PFSK-1 (cell line): ENCODE measurements around the gene LBH.
A peak's percentile ranks its signal among the peaks of the same experiment; 100 is the strongest.

ENCODE experiments used
- FOXP2 ChIP-seq: optimal IDR thresholded peaks from 2 replicates; pipeline ENCODE3; 2011; ENCODE audit warnings: borderline replicate concordance, control low read depth, inconsistent platforms; ENCODE audit not compliant: insufficient read depth; ENCODE audit errors: extremely low read length, extremely low read depth
- POLR2AphosphoS5 ChIP-seq: IDR thresholded peaks from 2 replicates; pipeline ENCODE4 v1.6.1; 2012; ENCODE audit warnings: low read depth, mild to moderate bottlenecking, control low read depth, low read length, moderate library complexity
- SIN3A ChIP-seq: IDR thresholded peaks from 2 replicates; pipeline ENCODE4 v1.6.1; 2012; ENCODE audit warnings: mild to moderate bottlenecking, low read length, moderate library complexity, borderline replicate concordance; ENCODE audit not compliant: insufficient read depth
- TAF1 ChIP-seq: IDR thresholded peaks from 2 replicates; pipeline ENCODE4 v1.6.1; 2012; ENCODE audit warnings: low read length, control low read depth, borderline replicate concordance; ENCODE audit not compliant: insufficient read depth
- TF ChIP-seq, protein P1 (sequence below), 2 experiments: IDR thresholded peaks; 2 replicates each; pipeline versions ENCODE4 v1.6.1 to v1.8.0; 2011 to 2012; ENCODE audit warnings: low read depth in 2 of 2, low read length in 2 of 2, control low read depth in 1 of 2, inconsistent platforms in 1 of 2, mild to moderate bottlenecking in 1 of 2, moderate library complexity in 1 of 2; ENCODE audit not compliant: insufficient read depth in 1 of 2

Gene LBH

DNA sequence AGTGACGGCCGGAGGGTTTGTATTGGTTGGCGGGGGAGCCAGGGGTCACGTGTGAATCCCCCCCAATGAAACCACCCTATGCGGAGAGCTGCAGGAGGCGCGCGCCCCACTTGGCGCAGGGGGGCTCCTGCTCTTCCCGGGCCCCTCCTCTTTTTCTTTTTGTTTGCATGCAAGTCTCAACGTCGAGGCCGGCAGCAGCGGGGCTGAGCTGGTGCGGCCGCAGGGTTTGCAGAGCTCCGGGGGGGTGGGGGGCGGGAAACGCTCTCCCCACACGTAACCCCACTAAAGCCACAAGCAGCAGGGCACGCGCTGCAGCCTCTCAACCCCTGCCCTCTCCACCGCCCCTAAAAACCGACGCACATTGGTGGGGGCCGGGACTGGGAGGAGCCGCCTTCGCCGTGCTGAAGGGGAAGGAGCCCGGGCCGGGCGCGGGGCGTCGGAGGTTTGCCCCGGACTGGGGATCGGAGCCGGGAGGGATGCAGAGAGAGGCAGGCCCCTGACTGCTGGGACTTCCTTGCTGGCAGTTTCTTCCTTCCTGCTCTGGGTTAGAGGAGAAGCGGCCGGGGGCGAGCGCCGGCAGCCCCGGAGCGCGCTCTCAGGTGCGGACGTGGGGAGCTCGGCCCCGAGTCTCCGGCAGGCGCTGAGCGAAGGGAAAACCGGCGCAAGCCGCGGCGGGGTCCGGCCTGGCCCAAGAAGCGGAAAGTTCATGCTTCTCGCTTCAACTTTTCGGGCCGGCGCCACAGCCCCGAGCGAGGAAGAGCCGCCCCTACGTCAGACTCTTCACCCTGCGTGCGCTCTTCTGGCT is 864 bp downstream of the LBH start:
- TF ChIP-seq TAF1 (no peak; the same call in 1 of the 2 replicates), FOXP2 (no peak), POLR2AphosphoS5 (no peak), SIN3A (no peak)
- TF ChIP-seq, protein P1, sequence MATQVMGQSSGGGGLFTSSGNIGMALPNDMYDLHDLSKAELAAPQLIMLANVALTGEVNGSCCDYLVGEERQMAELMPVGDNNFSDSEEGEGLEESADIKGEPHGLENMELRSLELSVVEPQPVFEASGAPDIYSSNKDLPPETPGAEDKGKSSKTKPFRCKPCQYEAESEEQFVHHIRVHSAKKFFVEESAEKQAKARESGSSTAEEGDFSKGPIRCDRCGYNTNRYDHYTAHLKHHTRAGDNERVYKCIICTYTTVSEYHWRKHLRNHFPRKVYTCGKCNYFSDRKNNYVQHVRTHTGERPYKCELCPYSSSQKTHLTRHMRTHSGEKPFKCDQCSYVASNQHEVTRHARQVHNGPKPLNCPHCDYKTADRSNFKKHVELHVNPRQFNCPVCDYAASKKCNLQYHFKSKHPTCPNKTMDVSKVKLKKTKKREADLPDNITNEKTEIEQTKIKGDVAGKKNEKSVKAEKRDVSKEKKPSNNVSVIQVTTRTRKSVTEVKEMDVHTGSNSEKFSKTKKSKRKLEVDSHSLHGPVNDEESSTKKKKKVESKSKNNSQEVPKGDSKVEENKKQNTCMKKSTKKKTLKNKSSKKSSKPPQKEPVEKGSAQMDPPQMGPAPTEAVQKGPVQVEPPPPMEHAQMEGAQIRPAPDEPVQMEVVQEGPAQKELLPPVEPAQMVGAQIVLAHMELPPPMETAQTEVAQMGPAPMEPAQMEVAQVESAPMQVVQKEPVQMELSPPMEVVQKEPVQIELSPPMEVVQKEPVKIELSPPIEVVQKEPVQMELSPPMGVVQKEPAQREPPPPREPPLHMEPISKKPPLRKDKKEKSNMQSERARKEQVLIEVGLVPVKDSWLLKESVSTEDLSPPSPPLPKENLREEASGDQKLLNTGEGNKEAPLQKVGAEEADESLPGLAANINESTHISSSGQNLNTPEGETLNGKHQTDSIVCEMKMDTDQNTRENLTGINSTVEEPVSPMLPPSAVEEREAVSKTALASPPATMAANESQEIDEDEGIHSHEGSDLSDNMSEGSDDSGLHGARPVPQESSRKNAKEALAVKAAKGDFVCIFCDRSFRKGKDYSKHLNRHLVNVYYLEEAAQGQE (IDR thresholded peaks at IDR 0.05; ENCODE audit: insufficient read depth in 1 of 2, low read depth in 2 of 2, low read length in 2 of 2): no peak

DNA sequence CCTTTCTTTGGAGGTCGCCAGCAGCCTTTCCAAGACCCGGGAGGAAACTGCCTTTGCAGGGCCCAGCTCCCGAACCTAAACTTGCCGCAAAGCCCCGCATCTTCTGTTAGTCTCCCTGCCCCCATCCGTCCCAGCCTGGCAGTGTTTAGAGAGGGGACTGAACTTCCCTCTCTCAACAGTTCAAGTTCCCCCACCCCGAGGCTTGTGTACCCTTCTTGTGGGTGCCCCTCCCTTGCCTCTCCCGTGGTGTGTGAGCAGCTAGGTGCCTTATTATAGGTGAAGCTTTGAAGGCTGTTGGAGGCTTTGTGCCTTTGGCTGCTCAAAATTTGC is 1.4 kb downstream of the LBH start:
- TF ChIP-seq POLR2AphosphoS5: no peak
- no peak for TF ChIP-seq SIN3A
- no peak for TF ChIP-seq FOXP2
- TF ChIP-seq TAF1: no peak
- TF ChIP-seq, protein P1 (IDR thresholded peaks at IDR 0.05; ENCODE audit: insufficient read depth in 1 of 2, low read depth in 2 of 2, low read length in 2 of 2): no peak

DNA sequence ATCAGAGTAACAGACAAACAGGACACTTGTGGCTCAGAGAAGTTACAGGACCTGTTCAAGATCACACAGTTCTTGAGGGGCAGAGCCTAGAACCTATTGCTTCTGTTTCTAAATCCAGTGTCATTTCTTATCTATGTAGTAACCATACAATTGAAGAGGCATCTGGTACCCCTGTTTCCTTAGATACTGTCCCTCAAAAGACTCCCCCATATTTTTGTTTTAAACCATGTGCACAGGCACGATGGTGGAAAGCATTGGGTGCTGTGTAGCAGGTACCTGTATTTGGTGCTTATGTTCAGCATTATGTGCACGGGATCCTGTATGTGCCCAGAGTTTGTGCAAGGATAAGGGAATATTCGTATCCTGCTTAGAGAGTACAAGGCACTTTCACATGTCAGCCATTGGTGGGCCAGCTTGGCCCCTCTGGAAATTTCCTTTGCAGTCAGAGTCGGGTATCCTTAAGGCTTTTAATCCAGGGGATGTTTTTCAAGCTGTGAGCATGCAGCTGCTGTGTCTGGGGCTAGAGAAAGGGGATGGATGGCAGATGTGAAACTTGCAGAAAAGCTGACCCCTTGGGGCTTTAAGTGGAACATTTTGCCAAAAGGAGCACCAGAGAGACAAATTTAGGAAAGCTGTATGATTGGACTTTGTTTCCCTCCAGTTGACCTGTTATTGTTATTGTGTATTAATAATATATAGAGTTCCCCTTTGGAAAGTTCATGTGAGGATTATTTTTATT is 2.1 kb downstream of the LBH start:
- TF ChIP-seq POLR2AphosphoS5 (no peak), FOXP2 (no peak), TAF1 (no peak), SIN3A (no peak)
- TF ChIP-seq, protein P1 (IDR thresholded peaks at IDR 0.05; ENCODE audit: insufficient read depth in 1 of 2, low read depth in 2 of 2, low read length in 2 of 2): no peak

DNA sequence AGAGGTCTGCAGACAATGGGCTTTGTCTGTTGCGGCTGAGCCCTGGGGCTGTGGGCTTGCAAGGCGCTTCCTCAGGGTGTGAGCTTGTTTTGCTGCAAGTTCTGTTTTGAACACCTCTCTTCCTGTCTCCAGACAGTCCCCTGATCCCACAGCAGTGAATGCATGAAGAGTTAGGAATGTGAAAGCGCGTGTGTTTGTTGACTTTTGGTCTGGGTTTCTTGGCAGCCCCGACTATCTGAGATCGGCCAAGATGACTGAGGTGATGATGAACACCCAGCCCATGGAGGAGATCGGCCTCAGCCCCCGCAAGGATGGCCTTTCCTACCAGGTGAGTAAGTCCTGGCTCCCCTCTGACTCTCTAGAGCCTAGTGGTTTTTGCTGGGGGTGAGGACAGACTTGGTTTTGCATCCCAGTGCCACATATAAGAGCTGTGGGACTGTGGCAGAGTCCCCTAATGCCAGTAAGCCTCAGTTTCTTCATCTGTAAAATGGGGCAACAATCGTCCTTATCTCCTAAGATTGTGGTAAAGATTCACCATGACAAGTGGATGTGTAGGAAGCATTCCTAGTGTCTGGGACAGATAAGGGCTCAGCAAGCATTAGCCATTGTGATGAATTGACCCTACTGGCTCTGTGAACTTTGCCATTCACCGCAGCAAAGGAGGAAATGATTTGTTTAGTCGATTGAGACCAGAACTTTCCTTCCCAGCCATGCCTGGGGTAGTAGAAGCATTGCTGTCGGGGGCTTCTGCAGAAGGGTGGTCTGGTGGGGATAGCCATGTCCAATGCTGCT is 3.0 kb downstream of the LBH start:
- TF ChIP-seq TAF1 (peak; percentile 46; the same call in 1 of the 2 replicates), SIN3A (no peak; the same call in 1 of the 2 replicates)
- TF ChIP-seq, protein P1 (IDR thresholded peaks at IDR 0.05; ENCODE audit: insufficient read depth in 1 of 2, low read depth in 2 of 2, low read length in 2 of 2): 0 out of 4 replicates have a peak, but pooled peaks of 1 of the 2 experiments have one; percentile 15
